HG03378 (cell line): ENCODE data around the gene DCK.
"Not testable (repeated sequence)": the region's sequence is repeated elsewhere in the genome, so short reads cannot be mapped to it uniquely, and the experiment has no call there.

ENCODE experiments used
- ATAC-seq: cut with Tn5 transposase; IDR thresholded peaks from one replicate; pipeline ENCODE4 v1.9.1; 2021; ENCODE audit warnings: mild to moderate bottlenecking, moderate library complexity; ENCODE audit not compliant: unreplicated experiment

DCK gene

GRCh38 chr4:70999639-71000038 lies 6.2 kb downstream of the DCK start:
- ATAC-seq = not testable (repeated sequence)

DNA sequence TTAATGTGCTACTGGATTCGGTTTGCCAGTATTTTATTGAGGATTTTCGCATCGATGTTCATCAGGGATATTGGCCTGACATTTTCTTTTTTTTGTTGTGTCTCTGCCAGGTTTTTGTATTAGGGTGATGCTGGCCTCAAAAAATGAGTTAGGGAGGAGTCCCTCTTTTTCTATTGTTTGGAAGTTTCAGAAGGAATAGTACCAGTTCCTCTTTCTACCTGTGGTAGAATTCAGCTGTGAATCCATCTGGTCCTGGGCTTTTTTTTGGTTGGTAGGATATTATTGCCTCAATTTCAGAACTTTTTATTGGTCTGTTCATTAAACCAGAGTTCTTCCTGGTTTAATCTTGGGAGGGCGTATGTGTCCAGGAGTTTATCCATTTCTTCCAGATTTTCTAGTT lies 7.9 kb downstream of the DCK start:
- not testable (repeated sequence) for ATAC-seq

- no peak for ATAC-seq
These were observed 10.9 kb downstream of the DCK start for GRCh38 chr4:71004281-71004851.

DNA sequence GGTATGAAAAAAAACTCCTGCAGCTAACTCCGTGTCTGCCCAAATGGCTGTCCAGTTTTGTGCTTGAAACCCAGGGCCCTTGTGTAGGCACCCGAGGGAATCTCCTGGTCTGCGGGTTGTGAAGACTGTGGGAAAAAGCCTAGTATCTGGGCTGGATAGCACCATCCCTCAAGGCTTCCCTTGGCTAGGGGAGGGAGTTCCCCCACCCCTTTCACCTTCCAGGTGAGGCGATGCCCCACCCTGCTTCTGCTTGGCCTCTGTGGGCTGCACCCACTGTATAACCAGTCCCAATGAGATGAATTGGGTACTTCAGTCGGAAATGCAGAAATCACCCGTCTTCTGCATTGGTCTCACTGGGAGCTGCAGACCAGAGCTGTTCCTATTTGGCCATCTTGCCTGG lies 11.6 kb downstream of the DCK start:
- ATAC-seq = not testable (repeated sequence)

DNA sequence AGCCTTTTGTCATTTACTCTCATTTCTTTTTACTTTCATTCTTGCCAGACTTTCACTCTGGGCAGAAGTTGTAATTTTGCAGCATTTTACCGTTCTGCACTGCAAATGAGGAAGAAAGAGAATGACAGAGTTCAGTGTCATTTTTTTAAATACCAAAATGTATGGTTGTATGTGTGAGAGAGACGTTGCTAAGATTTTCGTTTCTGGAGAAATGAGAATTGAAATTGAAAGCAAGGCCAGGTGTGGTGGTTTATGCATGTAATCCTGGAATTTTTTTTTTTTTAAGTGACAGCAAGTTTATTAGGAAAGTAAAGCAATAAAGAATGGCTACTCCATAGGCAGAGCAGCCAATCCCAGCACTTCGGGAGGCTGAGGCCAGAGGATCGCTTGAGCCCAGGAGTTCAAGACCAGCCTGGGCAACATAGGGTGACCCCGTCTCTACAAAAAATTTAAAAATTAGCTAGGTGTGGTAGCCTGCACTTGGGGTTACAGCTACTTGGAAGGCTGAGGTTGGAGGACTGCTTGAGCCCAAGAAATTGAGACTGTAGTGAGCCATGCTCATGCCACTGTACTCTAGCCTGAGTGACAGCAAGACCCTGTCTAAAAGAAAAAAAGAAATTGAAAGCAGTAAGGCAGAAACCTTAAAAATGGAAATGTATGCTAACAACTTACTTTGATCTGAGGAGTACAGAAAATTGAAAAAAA lies 12.9 kb downstream of the DCK start:
- ATAC-seq = peak; percentile 87

- no peak for ATAC-seq
These were observed 14.7 kb downstream of the DCK start for GRCh38 chr4:71008196-71008595.

DNA sequence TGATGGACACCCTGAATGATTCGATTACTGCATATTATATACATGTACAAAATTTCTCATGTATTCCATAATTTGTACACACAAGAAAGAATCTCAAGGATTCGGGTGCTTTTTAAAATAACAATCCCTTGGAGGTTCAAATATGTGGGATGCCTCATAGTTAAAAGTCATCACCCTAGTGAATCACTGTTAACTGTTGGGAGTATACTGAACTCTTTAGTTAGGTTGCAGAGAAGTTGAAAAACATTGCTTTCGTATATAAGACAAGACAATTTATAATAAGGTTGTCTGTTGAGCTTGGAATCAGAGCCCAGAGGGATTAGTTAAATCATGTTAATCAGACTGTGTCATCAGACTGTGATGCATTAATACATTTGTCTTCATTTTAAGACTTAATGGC lies 15.6 kb downstream of the DCK start:
- no peak for ATAC-seq

DNA sequence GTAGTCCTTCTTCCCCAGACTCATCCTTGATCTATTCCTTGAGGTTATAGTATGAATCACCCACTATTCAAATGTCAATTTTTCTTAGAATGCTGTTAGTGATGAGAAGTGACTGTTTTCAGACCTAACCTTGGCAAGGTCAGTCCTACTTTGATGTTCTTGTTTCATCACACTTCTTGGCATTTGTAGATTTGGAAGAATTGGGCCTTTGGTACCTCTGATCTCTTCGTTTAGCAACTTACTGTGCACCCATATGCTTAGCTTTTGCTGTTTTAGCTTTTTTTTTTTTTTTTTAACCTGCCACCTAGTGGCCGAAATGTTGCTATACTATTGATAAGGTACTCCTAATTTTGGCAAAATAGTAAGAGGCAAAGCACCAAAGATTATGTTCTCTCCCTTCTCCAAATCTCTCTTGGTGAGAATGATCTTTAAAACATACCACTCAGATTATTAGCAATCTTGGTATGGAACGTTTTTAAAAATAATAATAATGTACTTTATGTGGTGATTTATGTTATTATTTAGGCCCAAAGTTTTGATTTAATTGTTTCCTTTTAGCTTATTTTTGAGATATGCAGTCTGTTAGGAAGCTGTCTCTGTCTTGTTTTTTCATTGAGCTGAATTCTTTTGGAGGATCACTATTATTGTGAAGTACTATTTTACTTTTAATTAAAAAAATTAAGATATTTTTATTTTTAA lies 16.6 kb downstream of the DCK start:
- peak; percentile 67 for ATAC-seq

DNA sequence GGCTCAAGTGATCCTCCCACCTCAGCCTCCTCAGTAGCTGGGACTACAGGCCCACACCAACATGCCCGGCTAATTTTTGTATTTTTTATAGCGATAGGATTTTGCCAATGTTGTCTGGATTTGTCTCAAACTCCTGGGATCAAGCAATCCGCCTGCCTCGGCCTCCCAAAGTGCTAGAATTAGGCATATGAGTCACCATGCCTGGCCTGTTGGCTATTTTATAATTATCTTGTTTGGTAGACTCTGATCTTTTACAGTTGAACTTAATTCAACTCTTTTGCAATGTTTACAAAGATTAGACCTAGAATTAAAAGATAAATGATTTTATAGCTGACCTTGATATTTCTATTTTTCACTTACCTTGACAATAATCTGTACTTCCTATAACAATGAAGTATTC lies 18.0 kb downstream of the DCK start:
- ATAC-seq = no peak

DNA sequence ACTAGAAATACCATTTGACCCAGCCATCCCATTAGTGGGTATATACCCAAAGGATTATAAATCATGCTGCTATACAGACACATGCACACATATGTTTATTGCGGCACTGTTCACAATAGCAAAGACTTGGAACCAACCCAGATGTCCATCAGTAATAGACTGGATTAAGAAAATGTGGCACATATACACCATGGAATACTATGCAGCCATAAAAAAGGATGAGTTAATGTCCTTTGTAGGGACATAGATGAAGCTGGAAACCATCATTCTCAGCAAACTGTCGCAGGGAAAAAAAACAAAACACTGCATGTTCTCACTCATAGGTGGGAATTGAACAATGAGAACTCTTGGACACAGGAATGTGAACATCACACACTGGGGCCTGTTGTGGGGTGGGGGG lies 23.9 kb downstream of the DCK start:
- ATAC-seq = not testable (repeated sequence)

DNA sequence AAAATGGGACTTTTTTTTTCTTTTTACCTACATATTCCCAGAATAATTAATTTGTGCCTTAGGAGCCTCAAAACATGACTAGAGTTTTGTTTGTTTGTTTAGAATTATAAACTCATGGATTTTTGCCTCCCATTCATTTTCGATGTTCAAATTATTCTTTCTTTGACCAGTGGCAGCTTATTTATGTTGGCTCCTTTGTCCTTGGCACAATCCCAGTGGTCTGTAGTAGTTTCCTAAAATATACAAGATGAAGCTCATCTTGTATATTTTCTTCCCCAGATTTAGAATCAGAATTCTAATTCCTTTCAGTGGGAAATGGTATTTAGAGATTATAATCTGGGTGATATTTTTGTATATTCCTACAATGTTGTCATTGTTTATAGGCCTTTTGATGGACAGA lies 27.2 kb downstream of the DCK start:
- ATAC-seq = no peak

DNA sequence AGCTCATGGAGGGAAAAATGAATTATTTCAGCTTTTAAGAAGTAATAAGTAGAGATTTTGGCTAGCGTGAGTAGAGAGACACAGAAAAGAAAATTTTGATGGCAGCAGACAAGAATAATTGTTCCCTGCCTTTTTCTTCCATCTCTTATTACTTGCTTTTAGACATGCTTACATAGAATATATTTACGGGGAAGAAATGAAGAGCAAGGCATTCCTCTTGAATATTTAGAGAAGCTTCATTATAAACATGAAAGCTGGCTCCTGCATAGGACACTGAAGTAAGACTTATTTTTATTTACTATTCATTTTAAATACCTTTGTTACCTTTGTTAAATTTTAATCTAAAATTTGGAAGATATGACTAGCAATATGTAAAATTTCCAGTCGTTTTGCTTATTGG lies 32.2 kb downstream of the DCK start:
- ATAC-seq = no peak

GRCh38 chr4:71026086-71026485 lies 32.6 kb downstream of the DCK start:
- ATAC-seq = no peak

- no peak for ATAC-seq
These were observed 34.2 kb downstream of the DCK start for GRCh38 chr4:71027611-71028010.

DNA sequence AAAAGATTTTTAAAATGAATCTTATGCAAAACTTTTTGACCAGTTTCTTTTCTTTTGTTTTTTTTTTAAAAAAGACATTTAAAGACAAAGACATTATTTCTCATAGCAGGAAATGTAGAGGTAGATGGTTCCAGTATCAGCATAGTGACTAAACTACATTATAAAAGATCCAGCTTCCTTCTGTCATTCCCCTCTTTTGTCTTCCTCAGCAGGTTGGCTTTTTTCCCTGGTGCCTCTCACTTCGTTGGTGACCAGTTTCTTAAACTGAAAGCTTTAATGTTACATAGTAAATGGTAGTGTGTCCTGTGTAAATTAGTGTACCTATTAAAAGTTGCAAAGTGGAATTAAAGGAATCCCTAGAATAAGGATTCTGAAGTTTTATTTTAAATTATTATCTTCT lies 36.1 kb downstream of the DCK start:
- ATAC-seq = no peak

- not testable (repeated sequence) for ATAC-seq
These were observed 38.7 kb downstream of the DCK start for GRCh38 chr4:71032106-71032505.

- ATAC-seq = no peak
These were observed 51.8 kb downstream of the DCK start for GRCh38 chr4:71045256-71045655.

GRCh38 chr4:71049395-71049794 lies 55.9 kb downstream of the DCK start:
- no peak for ATAC-seq

DNA sequence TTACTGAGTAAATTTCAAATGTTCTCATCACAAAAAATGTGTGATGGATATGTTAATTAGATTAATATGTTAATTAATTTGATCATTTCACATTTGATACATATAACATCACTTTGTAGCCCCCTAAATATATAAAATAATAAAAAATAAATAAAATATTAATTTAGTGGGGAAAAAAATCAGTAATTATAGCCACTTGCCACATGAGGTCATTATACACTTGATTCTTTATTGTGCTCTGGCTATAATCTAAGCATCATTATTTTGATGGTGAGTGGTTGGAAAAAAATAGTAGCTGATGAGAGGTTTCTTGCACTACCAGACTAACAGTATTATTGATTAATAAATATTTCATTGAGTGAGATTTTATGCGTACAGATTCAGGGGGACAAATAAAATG lies 57.4 kb downstream of the DCK start:
- no peak for ATAC-seq

DNA sequence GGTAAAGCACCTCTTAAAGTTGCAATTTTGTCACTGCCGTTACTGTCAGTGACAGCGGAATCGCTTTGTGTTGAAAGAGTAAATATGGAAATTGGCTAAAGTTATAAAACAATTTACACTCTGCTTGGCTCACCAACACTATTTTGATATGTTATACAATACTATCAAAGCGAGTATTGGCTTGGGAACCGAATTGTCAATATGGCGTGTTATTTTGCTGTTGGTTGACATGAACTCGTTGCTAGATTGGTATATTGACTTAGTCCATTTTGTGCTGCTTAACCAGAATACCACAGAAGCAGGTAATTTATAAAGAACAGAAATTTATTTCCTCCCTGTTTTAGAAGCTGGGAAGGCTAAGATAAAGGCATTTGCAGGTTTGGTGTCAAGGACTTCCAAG lies 58.6 kb downstream of the DCK start:
- no peak for ATAC-seq

GRCh38 chr4:71052716-71053115 lies 59.3 kb downstream of the DCK start:
- no peak for ATAC-seq

DNA sequence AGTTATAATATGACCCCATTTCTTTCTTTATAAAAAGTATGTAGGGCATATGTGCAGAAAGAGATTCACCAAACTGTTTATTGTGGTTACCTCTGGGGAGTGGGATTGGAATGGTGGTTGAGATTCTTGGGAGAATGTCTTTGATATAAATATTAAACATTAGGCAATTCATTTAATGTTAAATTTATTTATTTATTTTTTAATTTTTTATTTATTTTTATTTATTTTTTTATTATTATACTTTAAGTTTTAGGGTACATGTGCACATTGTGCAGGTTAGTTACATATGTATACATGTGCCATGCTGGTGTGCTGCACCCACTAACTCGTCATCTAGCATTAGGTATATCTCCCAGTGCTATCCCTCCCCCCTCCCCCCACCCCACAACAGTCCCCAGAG lies 60.2 kb downstream of the DCK start:
- ATAC-seq = not testable (repeated sequence)
